ENCODE data around the gene KHDC3L.

The KHDC3L gene

DNA sequence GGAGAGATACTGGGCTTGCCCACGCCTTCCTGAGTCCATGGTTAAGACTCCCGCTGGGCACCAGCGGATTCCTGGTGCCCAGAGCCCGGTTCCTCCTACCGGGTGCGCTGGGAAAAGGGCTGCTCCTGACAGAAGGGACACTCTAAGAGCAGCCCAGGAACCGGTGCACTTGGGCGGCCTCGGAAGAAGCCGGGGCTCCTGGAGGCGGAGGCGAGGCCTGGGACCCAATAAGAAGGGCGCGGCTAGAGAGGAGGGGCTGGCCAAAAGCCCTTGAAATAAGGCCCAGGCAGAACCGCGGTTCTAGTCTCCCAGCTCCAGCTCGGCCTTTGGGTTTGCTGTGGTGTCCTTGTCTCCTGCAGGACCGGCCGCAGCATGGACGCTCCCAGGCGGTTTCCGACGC is at the start of gene KHDC3L:
Gene KHDC3L (plus strand): TSS at position 301 of the 400 bp plus-strand sequence. CDS start 72 bp downstream, at position 373.
- no peak for DNase-seq (ENCODE audit: low read depth in 2 of 2)

GRCh38 chr6:73314577-73315492 is 47.6 kb upstream of the KHDC3L start:
- no peak for DNase-seq (ENCODE audit: low read depth in 2 of 2)

GRCh38 chr6:73323323-73323722 is 39.1 kb upstream of the KHDC3L start:
- no peak for DNase-seq (ENCODE audit: low read depth in 2 of 2)

DNA sequence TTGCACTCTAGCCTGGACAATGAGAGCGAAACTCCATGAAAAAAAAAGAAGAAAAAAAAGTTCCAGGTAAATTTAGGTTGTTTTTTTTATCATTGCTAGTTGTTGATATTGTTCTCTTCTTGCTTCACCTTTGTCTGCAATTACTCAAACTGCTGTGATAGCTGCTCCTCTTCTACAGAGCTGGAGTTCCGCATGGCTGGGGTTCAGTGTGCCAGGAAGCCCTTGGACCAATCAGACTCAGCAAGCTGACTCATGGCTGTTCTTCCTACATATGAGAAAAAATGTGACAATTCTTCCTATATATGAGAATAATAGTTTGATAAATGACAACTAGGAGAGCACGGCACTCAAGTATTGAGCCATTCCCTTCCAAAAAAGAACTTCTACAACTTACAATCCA is 36.8 kb upstream of the KHDC3L start:
- no peak for DNase-seq (ENCODE audit: low read depth in 2 of 2)

DNA sequence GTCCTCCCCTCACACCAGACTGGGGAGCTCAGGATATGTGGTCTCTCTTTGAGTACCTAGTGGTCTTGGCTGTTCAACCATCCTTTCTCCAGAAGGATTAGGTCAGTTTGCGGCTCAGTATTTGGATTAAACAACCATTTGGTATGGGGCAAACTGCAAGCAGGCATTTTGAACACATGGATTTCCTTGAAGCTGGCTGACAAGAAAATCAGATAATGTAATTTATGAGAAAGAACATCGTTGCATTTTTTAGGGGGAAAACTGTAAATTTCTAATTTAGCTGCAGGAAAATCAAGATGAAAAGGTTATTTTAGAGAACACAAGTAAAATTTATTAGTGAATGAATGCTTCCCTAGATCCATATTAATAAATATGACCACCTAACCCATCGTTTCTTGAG is 33.7 kb upstream of the KHDC3L start:
- DNase-seq (ENCODE audit: low read depth in 2 of 2), result no peak

DNA sequence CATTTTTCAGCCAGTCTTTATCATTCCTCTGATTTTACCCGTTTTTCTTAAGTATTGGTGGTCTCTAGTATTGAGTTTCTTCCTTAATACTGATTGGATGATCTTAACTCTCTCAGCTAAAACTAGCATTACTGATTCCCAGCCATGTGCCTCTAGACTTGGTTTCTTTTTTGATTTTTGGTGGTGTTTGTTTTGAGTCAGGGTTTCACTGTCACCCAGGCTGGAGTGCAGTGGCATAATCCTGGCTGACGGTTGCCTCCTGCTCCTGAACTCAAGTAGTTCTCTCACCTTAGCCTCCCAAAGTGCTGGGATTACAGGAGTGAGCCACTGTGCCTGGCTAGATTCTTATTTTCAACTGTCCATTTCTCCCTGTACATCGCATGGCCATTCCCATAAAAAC is 33.3 kb upstream of the KHDC3L start:
- no peak for DNase-seq (ENCODE audit: low read depth in 2 of 2)

DNA sequence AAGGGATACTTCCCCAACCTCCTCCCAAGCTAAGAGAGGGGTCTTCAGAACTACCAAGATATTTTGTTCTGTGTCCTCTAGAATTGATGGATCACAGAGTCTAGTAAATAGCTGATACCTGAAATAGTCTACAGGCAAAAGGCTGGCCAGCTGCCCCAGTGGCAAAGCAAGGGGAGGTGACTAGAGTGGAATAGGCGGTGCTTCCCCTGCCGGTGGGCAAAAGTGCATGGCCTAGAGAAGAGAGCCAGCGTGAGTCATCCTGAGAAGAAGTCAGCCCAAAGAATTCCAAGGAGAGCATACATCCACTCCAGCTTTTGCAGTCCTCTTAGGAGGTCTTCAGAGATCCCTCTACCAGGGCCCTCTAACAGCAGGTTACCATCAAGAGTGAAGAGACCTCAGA is 23.1 kb upstream of the KHDC3L start:
- DNase-seq (ENCODE audit: low read depth in 2 of 2), result no peak

GRCh38 chr6:73340048-73340447 is 22.4 kb upstream of the KHDC3L start:
- no peak for DNase-seq (ENCODE audit: low read depth in 2 of 2)

GRCh38 chr6:73341335-73341734 is 21.1 kb upstream of the KHDC3L start:
- no peak for DNase-seq (ENCODE audit: low read depth in 2 of 2)

DNA sequence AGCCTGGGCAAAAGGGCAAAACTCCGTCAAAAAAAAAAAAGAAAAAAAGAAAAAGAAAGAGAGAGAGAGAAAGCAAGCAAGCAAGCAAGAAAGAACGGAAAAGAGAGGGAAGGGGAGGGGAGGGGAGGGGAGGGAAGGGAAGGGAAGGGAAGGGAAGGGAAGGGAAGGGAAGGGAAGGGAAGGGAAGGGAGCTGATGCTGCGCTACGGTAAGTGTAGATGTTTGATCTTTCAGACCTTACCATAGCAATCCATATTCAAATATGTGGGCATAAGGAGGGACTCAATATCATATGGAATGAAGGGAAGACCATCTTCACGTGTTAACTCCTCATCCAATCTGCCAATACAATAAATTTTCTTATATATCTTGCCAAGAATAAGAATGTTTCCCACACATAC is 20.3 kb upstream of the KHDC3L start:
- DNase-seq (ENCODE audit: low read depth in 2 of 2), result no peak

DNA sequence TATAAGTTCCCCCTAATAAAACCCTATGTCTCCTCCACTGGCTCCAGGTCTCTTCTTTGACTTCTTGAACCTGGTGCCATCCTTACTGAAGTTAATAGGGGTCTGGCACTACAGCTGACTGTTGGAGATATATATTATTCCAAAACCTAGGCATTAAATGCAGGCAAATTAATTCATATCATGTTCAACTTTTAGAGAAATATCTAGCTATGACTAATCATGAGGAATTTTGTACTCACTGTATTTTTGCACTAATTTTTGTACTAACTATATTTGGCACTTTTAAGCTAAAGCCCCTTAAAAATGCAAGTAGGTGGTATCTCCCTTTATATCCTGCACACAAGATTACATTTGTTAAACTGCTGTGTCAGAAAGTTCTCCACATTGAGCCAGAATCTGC is 19.3 kb upstream of the KHDC3L start:
- DNase-seq (ENCODE audit: low read depth in 2 of 2), result no peak

- DNase-seq (ENCODE audit: low read depth in 2 of 2), result no peak
Observed at GRCh38 chr6:73348550-73349204, 13.8 kb upstream of the KHDC3L start.

- no peak for DNase-seq (ENCODE audit: low read depth in 2 of 2)
Observed at GRCh38 chr6:73349311-73349710, 13.1 kb upstream of the KHDC3L start.

- no peak for DNase-seq (ENCODE audit: low read depth in 2 of 2)
Observed at GRCh38 chr6:73353636-73354593, 8.5 kb upstream of the KHDC3L start, which contains the start of gene DPPA5. TSS of gene DPPA5 (minus strand) at chr6:73354276. CDS start at chr6:73354225, 51 bp downstream.

DNA sequence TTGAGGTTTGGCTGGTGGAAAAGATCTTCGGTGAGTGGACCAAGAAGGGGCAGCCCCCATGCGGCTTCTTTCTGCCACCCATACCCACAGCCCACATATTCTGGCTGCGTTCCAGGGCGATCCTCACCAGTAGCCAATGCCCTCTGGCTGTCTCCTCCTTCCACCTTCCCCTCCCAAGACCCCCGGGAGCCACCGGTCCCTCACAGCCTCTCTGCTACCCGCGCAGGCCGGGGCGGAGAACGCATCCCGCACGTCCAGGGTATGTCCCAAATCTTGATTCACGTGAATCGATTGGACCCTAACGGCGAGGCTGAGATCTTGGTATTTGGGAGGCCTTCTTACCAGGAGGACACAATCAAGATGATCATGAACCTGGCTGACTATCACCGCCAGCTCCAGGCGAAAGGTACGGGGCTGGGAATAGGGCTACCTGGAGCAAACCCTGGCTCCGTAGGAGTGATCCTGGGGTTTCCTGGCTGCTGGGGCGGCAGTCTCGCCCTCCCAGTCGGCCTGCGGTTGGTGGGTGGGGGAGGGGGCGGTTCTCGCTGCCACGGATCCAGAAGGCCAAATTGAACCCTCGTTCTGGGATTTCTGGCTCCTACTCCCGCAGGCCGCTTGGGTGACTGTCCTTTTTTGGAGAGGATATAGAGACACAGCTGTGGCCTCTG is 545 bp downstream of the KHDC3L start:
- DNase-seq (ENCODE audit: low read depth in 2 of 2), result no peak

GRCh38 chr6:73363537-73363875 is 1.0 kb downstream of the KHDC3L start:
- DNase-seq (ENCODE audit: low read depth in 2 of 2), result no peak

GRCh38 chr6:73364121-73364520 is 1.7 kb downstream of the KHDC3L start:
- no peak for DNase-seq (ENCODE audit: low read depth in 2 of 2)

GRCh38 chr6:73364549-73364948 is 2.1 kb downstream of the KHDC3L start:
- DNase-seq (ENCODE audit: low read depth in 2 of 2), result no peak

- no peak for DNase-seq (ENCODE audit: low read depth in 2 of 2)
Observed at GRCh38 chr6:73367761-73368355, 5.4 kb downstream of the KHDC3L start.

- DNase-seq (ENCODE audit: low read depth in 2 of 2), result no peak
Observed at GRCh38 chr6:73368675-73369074, 6.2 kb downstream of the KHDC3L start.

GRCh38 chr6:73369157-73369556 is 6.7 kb downstream of the KHDC3L start:
- no peak for DNase-seq (ENCODE audit: low read depth in 2 of 2)

Data from stimulated activated CD8-positive, alpha-beta memory T cell treated with anti-CD3 and anti-CD28 coated beads, Interleukin-2, amount 100 ng/mL, for 1 hour (primary cell).